MM.1S (cell line): ENCODE results near the gene MYPN.

ENCODE experiments used
- EZH2 ChIP-seq: fragments of 300-600 bp; sonication (generic); optimal IDR thresholded peaks from 2 replicates; pipeline ENCODE3; 2017; ENCODE audit warnings: low read depth, mild to moderate bottlenecking, antibody characterized with exemption, low read length, mixed read lengths
- EZH2phosphoT487 ChIP-seq: fragments of 300-600 bp; sonication (generic); IDR thresholded peaks from 2 replicates; pipeline ENCODE4 v1.6.1; 2018; ENCODE audit warnings: antibody characterized with exemption, low read length
- TF ChIP-seq, protein P1 (sequence below): fragments of 300-600 bp; sonication (generic); IDR thresholded peaks from 2 replicates; pipeline ENCODE4 v1.5.1; 2016; ENCODE audit warnings: antibody characterized with exemption, low read length, mixed read lengths

DNA sequence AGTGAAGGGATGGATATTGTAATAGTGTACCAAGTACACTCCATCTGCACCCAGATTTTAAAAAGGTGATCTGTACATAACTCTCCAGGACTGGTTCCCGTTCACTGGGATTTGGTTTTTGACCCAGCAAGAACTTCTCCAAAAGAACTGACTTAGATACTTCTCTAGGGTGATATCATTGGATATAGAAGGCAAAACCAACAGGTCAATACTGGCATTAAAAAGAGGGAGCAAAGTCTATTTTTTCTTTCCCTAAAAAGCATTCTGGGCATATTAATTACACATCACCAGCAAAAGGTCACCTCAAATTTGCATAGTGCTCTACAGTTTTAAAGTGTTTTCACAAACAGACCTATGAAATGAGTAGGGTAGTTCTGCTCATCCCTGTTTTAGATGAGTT is 3.5 kb downstream of the MYPN start:
- no peak for TF ChIP-seq EZH2phosphoT487
- TF ChIP-seq, protein P1, sequence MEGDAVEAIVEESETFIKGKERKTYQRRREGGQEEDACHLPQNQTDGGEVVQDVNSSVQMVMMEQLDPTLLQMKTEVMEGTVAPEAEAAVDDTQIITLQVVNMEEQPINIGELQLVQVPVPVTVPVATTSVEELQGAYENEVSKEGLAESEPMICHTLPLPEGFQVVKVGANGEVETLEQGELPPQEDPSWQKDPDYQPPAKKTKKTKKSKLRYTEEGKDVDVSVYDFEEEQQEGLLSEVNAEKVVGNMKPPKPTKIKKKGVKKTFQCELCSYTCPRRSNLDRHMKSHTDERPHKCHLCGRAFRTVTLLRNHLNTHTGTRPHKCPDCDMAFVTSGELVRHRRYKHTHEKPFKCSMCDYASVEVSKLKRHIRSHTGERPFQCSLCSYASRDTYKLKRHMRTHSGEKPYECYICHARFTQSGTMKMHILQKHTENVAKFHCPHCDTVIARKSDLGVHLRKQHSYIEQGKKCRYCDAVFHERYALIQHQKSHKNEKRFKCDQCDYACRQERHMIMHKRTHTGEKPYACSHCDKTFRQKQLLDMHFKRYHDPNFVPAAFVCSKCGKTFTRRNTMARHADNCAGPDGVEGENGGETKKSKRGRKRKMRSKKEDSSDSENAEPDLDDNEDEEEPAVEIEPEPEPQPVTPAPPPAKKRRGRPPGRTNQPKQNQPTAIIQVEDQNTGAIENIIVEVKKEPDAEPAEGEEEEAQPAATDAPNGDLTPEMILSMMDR: no peak
- TF ChIP-seq EZH2: no peak
